Measurements from ENCODE around the gene SORCS1.
"Not testable (repeated sequence)": the region's sequence is repeated elsewhere in the genome, so short reads cannot be mapped to it uniquely, and the experiment has no call there.

SORCS1 gene

DNA sequence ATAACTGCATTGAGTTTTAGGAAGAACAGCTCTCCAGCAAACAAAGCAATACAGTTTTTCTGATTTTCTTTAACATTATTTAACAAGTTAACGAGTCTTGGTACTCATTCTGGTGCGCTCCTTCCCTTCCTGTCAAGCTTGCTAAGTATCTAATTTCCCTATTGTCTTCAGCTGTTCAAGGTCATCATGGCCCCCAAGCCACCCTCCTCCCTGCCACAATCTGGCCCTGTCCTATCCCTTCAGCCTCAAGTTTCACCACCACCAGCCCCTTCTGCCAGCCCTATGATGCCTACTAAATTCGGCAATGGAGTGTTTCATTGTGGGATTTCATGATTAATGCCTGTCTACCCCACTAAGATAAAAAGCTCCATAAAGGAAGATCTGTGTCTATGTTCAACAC, 121.0 kb downstream of the SORCS1 start:
- no peak for DNase-seq (ENCODE audit: low spot score)

- no peak for DNase-seq (ENCODE audit: low spot score)
Measured at GRCh38 chr10:107037192-107038122, 127.0 kb downstream of the SORCS1 start.

DNA sequence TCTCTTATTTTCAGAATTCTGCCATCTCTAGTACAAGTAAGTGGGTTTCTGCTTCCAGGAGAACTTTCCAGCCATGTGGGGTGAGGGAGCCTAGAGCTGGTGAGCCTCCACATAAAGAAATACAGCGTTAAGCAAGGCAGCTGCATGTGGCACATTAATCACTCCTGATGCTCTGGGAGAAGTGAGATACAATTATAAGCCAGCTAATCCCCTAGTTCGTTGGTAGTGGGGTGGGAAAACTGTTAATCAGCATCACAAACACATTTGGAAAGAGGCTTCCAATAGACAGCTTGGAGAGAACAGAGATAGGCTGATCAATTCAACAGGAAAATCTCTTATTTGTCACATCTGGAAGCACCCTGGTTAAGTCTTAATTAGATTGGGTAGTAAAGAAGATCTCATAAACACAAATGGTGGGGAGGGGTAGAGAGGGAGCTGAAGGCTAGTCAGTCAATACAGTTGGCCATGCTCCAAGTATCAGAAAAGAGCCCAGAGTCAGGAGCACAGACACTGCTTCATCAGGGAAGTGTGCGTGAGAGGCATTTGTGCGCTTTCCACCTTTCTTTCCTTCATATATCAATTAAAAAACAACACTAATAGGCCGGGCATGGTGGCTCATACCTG, 130.6 kb downstream of the SORCS1 start:
- DNase-seq (ENCODE audit: low spot score), result no peak

GRCh38 chr10:107032700-107033401, 131.7 kb downstream of the SORCS1 start:
- no peak for DNase-seq (ENCODE audit: low spot score)

DNA sequence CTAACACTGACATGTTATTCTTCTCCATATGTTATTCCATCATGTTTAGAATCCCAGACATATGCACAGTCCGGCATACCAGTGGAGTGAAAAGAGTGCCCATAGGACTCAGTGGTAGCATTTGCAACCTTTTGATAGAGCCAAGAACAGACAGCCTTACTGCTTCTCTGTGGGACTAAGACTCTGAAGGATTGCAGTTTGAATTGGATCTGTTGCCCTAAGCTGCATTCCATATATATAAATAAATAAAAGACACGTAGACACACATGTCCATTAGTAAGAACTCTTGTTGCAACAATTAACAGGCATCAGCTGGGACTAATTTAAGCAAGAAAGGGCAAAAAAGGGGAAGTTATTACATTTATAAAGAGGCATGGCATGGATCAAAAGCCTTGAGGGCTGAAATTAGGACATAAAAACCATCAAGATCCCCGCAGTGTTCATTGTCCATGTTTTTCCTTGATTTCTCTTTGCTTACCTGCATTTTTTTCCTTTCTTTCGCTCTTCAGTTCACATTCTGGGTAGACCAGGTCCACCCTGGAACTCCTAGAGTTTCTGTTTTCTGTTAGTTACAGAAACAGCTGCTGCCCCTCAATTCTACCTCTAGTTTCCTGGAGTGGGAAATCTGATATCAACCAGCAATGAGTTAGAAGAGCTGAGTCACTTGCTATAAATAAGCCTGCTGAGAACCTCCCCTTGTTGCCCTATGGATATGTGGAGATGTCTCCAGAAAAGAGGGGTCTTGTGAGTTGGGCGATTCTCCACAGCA, 132.4 kb downstream of the SORCS1 start:
- DNase-seq (ENCODE audit: low spot score), result no peak

DNA sequence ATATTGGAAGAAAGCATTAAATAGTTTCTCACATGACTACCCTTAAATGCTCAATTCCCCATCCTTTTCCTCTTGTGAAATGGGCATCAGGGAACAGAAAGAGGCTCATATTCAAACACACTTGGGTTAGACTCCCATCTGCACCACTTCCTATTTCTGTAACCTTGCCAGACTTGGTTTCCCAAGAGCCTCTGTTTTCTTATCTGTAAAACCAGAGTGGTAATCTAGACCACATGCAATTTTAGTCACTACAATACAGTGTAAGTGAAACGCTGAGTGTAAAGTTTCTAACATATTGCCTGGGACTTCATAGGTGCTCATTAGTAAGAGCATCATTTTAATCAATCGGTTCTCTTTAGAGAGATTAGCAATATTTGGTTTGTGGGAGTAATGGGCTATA, 136.3 kb downstream of the SORCS1 start:
- no peak for DNase-seq (ENCODE audit: low spot score)

DNA sequence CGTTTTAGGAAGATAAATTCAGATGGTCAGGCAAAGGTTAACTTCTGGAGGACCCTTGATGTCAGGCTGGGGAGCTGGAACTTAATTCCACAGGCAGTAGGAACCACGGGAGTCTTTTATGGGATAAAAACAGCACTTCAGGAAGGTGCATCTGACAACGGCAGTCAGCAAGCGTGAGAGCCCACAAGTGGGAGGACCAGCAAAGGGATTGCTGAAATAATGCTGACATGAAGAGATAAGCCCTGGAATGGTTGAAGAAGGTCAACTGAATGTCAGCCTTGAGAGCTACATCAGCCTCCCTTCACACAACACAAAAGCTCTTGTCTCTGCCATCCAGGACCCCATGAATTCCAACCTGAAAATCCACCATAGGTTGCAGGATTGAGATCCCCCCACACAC, 138.8 kb downstream of the SORCS1 start:
- DNase-seq (ENCODE audit: low spot score), result no peak

DNA sequence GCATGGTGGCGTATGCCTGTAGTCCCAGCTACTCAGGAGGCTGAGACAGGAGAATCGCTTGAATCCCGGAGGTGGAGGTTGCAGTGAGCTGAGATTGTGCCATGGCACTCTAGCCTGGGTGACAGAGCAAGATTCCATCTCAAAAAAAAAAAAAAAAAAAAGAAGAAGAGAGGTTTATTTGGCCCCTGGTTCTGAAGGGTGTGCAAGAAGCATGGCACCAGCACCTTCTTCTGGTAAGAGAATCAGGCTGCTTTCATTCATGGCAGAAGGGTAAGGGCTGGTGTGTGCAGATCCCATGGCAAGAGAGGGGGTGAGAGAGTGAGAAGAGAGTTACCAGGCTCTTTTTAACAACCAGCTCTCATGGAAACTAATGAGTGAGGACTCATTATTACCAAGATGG, 140.5 kb downstream of the SORCS1 start:
- not testable (repeated sequence) for DNase-seq (ENCODE audit: low spot score)

GRCh38 chr10:107022600-107023354, 141.7 kb downstream of the SORCS1 start:
- no peak for DNase-seq (ENCODE audit: low spot score)

DNA sequence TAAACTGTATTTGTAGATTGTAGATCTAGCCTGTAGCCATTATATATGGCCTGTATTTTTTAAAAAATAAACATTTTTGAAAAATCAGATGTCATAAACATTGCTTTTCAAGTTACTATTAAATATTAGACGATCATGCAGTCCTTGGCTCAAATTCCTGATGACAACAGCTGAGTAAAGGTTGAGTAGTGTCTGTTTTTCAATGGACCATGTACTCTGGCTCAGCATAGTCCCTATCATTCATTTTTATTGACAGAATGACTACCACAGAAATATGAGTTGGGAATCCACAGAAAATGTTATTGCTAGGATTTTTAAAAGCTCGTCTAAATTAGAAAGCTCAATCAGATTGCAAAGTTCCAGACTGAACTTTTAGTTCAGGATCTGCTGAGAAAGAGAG, 145.4 kb downstream of the SORCS1 start:
- no peak for DNase-seq (ENCODE audit: low spot score)

GRCh38 chr10:107013258-107014006, 151.1 kb downstream of the SORCS1 start:
- DNase-seq (ENCODE audit: low spot score), result no peak

DNA sequence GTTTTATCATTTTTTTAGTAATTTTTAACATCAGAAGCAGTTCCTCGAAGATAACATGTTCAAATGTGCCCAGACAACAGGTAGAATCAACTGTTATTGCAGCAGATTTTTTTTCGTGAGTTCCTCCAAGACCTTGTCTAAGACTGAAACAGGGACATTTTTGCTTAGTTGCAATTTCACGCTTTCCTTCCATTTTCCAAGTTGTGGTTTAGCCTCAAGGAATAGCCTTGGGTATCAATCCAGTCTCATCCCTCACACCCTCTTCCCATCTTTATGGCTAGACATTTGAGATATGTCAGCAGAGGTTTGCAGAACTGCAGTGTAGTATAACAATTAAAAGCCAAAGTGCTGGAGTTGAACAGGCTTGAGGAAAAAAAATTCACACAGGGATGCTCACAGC, 152.5 kb downstream of the SORCS1 start:
- no peak for DNase-seq (ENCODE audit: low spot score)

- DNase-seq (ENCODE audit: low spot score), result no peak
Measured at GRCh38 chr10:107011105-107011504, 153.4 kb downstream of the SORCS1 start.

GRCh38 chr10:107010531-107010930, 154.0 kb downstream of the SORCS1 start:
- no peak for DNase-seq (ENCODE audit: low spot score)

GRCh38 chr10:107004362-107004761, 160.1 kb downstream of the SORCS1 start:
- no peak for DNase-seq (ENCODE audit: low spot score)

GRCh38 chr10:107002068-107002467, 162.4 kb downstream of the SORCS1 start:
- DNase-seq (ENCODE audit: low spot score), result no peak

GRCh38 chr10:106999118-106999707, 165.3 kb downstream of the SORCS1 start:
- no peak for DNase-seq (ENCODE audit: low spot score)

GRCh38 chr10:106997721-106998120, 166.8 kb downstream of the SORCS1 start:
- DNase-seq (ENCODE audit: low spot score), result no peak

GRCh38 chr10:106996510-106996909, 168.0 kb downstream of the SORCS1 start:
- no peak for DNase-seq (ENCODE audit: low spot score)

DNA sequence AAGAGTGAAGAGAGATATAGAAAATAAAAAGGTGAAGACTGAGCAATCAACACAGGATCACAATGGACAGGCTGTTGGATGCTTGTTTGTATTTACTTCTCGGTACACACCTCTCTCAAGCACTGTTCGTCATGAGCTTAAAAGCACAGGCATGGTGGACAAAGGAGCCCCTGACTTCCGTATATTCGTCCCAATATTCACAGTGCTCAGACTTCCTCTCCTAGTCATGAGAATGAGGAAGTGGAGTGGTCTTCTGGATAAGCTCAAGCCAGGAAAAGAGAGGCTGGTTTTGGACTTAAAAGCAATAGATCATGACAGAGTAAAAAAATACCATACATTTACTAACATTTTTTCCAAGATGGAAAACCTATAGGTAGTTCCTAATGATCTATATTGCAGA, 172.5 kb downstream of the SORCS1 start:
- DNase-seq (ENCODE audit: low spot score), result no peak
